NCI-H1092 (cell line): Measurements from ENCODE around the gene DGCR2.
"Not testable (repeated sequence)": the region's sequence is repeated elsewhere in the genome, so short reads cannot be mapped to it uniquely, and the experiment has no call there.

Experiments
- DNase-seq: peaks from one replicate; lab custom pipeline; 2025; lab: John Stamatoyannopoulos, UW

Gene DGCR2

GRCh38 chr22:19003508-19003907 is 118.7 kb downstream of the DGCR2 start:
- DNase-seq = no peak

GRCh38 chr22:19002684-19003038 is 119.6 kb downstream of the DGCR2 start:
- no peak for DNase-seq

- no peak for DNase-seq
Observed at GRCh38 chr22:19001204-19001603, 121.0 kb downstream of the DGCR2 start.

GRCh38 chr22:19000106-19000505 is 122.1 kb downstream of the DGCR2 start:
- DNase-seq = not testable (repeated sequence)

GRCh38 chr22:18999416-18999815 is 122.8 kb downstream of the DGCR2 start:
- DNase-seq = no peak

- DNase-seq = no peak
Observed at GRCh38 chr22:18999008-18999407, 123.2 kb downstream of the DGCR2 start.

GRCh38 chr22:18997925-18998315 is 124.3 kb downstream of the DGCR2 start:
- DNase-seq = no peak

- no peak for DNase-seq
Observed at GRCh38 chr22:18997306-18997924, 124.8 kb downstream of the DGCR2 start.

- no peak for DNase-seq
Observed at GRCh38 chr22:18996376-18996900, 125.8 kb downstream of the DGCR2 start.

- DNase-seq = no peak
Observed at GRCh38 chr22:18995327-18995711, 126.9 kb downstream of the DGCR2 start.

GRCh38 chr22:18994701-18995326 is 127.4 kb downstream of the DGCR2 start:
- DNase-seq = no peak

- no peak for DNase-seq
Observed at GRCh38 chr22:18994056-18994455, 128.2 kb downstream of the DGCR2 start.

- DNase-seq = no peak
Observed at GRCh38 chr22:18992543-18993198, 129.5 kb downstream of the DGCR2 start.

GRCh38 chr22:18991821-18992442 is 130.3 kb downstream of the DGCR2 start:
- DNase-seq = no peak

- no peak for DNase-seq
Observed at GRCh38 chr22:18991138-18991432, 131.1 kb downstream of the DGCR2 start.

GRCh38 chr22:18990355-18991137 is 131.7 kb downstream of the DGCR2 start:
- no peak for DNase-seq

GRCh38 chr22:18988958-18989357 is 133.3 kb downstream of the DGCR2 start:
- DNase-seq = no peak

- DNase-seq = no peak
Observed at GRCh38 chr22:18987765-18988164, 134.4 kb downstream of the DGCR2 start.

- not testable (repeated sequence) for DNase-seq
Observed at GRCh38 chr22:18987114-18987513, 135.1 kb downstream of the DGCR2 start.
